ENCODE measurements around the gene OSBP2. TPM values are rescaled to one million over a fixed set of nuclear protein-coding genes. Genes with fewer than 3 reads are reported as not detected.
"Not testable (repeated sequence)": the region's sequence is repeated elsewhere in the genome, so short reads cannot be mapped to it uniquely, and the experiment has no call there.

The OSBP2 gene
- total RNA-seq, 1 donor from 2014 or later, result 22.2 TPM

- intact Hi-C loops (cut with micrococcal nuclease), result no loop called here
- Histone ChIP-seq H3K36me3 (no peaks in the 10 kb centered on the region), H3K9me3 (replicated peaks) (no peaks in the 10 kb centered on the region), H3K27me3 (ENCODE audit: low read depth) (no peaks in the 10 kb centered on the region), H3K4me1 (no peaks in the 10 kb centered on the region), H3K27ac (replicated peaks) (no peak overlapping the region), H3K4me3 (no peak overlapping the region)
- DNase-seq, result no peak
- no peak for TF ChIP-seq CTCF (IDR thresholded peaks at IDR 0.05; ENCODE audit: borderline replicate concordance)
Observed at GRCh38 chr22:30731658-30732057, 37.0 kb downstream of the OSBP2 start.

GRCh38 chr22:30732426-30732825, 37.8 kb downstream of the OSBP2 start:
- H3K27me3 ChIP-seq (ENCODE audit: low read depth), result no peaks in the 10 kb centered on the region
- no peaks in the 10 kb centered on the region for H3K4me1 ChIP-seq
- no peaks in the 10 kb centered on the region for H3K9me3 ChIP-seq (replicated peaks)
- H3K27ac ChIP-seq (replicated peaks), result no peak overlapping the region
- no peak for DNase-seq
- no peaks in the 10 kb centered on the region for H3K36me3 ChIP-seq
- H3K4me3 ChIP-seq, result no peak overlapping the region
- intact Hi-C loops (cut with micrococcal nuclease), result no loop called here
- TF ChIP-seq CTCF (IDR thresholded peaks at IDR 0.05; ENCODE audit: borderline replicate concordance), result no peak

- no peaks in the 10 kb centered on the region for H3K27me3 ChIP-seq (ENCODE audit: low read depth)
- no peak for DNase-seq
- no peak for TF ChIP-seq CTCF (IDR thresholded peaks at IDR 0.05; ENCODE audit: borderline replicate concordance)
- H3K9me3 ChIP-seq (replicated peaks), result no peaks in the 10 kb centered on the region
- no peaks in the 10 kb centered on the region for H3K4me1 ChIP-seq
- H3K4me3 ChIP-seq, result no peak overlapping the region
- H3K27ac ChIP-seq (replicated peaks), result no peak overlapping the region
- intact Hi-C loops (cut with micrococcal nuclease), result no loop called here
- H3K36me3 ChIP-seq, result no peaks in the 10 kb centered on the region
Observed at GRCh38 chr22:30733181-30733631, 38.5 kb downstream of the OSBP2 start.

GRCh38 chr22:30740007-30740406, 45.3 kb downstream of the OSBP2 start:
- intact Hi-C loops (cut with micrococcal nuclease); H3K27ac ChIP-seq (replicated peaks); DNase-seq; H3K36me3 ChIP-seq; H3K4me3 ChIP-seq; H3K27me3 ChIP-seq (ENCODE audit: low read depth); H3K9me3 ChIP-seq (replicated peaks); H3K4me1 ChIP-seq: not testable (repeated sequence)

GRCh38 chr22:30740511-30740910, 45.8 kb downstream of the OSBP2 start:
- H3K36me3 ChIP-seq; H3K27ac ChIP-seq (replicated peaks); intact Hi-C loops (cut with micrococcal nuclease); DNase-seq; H3K4me3 ChIP-seq; H3K9me3 ChIP-seq (replicated peaks); H3K4me1 ChIP-seq; H3K27me3 ChIP-seq (ENCODE audit: low read depth): not testable (repeated sequence)

- intact Hi-C loops (cut with micrococcal nuclease), result no loop called here
- Histone ChIP-seq H3K27me3 (ENCODE audit: low read depth) (peaks cover 8% of the 10 kb centered on the region), H3K4me1 (no peaks in the 10 kb centered on the region), H3K4me3 (no peak overlapping the region), H3K9me3 (replicated peaks) (no peaks in the 10 kb centered on the region), H3K36me3 (no peaks in the 10 kb centered on the region), H3K27ac (replicated peaks) (no peak overlapping the region)
- DNase-seq, result no peak
- no peak for TF ChIP-seq CTCF (IDR thresholded peaks at IDR 0.05; ENCODE audit: borderline replicate concordance)
Observed at GRCh38 chr22:30742291-30743256, 47.9 kb downstream of the OSBP2 start.

All from left ventricle myocardium inferior (tissue), 1 donor.